ENCODE results near the gene BTBD19.

- TF ChIP-seq TAF1 (IDR thresholded peaks at IDR 0.05; ENCODE audit: low read depth) (no peak), REST (IDR thresholded peaks at IDR 0.05; ENCODE audit: low read depth) (no peak), RAD21 (IDR thresholded peaks at IDR 0.05; ENCODE audit: low read depth) (no peak), CEBPB (IDR thresholded peaks at IDR 0.05) (no peak), YY1 (IDR thresholded peaks at IDR 0.05; ENCODE audit: low read depth) (no peak), TCF12 (IDR thresholded peaks at IDR 0.05; ENCODE audit: low read depth) (no peak), EP300 (IDR thresholded peaks at IDR 0.05; ENCODE audit: borderline replicate concordance) (no peak), NFIC (IDR thresholded peaks at IDR 0.05) (no peak), CREB1 (IDR thresholded peaks at IDR 0.05; ENCODE audit: low read depth) (no peak), ZBTB7A (IDR thresholded peaks at IDR 0.05; ENCODE audit: low read depth) (no peak), FOXM1 (IDR thresholded peaks at IDR 0.05; ENCODE audit: borderline replicate concordance, low read depth) (no peak), EGR1 (IDR thresholded peaks at IDR 0.05) (no peak), TEAD4 (IDR thresholded peaks at IDR 0.05) (no peak), MAX (IDR thresholded peaks at IDR 0.05) (no peak)
Observed at GRCh38 chr1:44775930-44776729, 32.2 kb upstream of the BTBD19 start.
